Lower leg skin (tissue), 3 donors: ENCODE results near the gene TMEFF1.

Source experiments
- POLR2A ChIP-seq, 2 donors: fragments of 450-650 bp; IDR thresholded peaks; one replicate each; pipeline ENCODE4 v1.6.1; 2016 to 2017; ENCODE audit warnings: antibody characterized with exemption in 2 of 2, mild to moderate bottlenecking in 1 of 2, moderate library complexity in 1 of 2
- TF ChIP-seq, protein P1 (sequence below), 3 donors: fragments of 450-650 bp; IDR thresholded peaks; one replicate each; pipeline ENCODE4 v1.5.1; 2016; ENCODE audit warnings: antibody characterized with exemption in 3 of 3, mild to moderate bottlenecking in 3 of 3, moderate library complexity in 2 of 3

DNA sequence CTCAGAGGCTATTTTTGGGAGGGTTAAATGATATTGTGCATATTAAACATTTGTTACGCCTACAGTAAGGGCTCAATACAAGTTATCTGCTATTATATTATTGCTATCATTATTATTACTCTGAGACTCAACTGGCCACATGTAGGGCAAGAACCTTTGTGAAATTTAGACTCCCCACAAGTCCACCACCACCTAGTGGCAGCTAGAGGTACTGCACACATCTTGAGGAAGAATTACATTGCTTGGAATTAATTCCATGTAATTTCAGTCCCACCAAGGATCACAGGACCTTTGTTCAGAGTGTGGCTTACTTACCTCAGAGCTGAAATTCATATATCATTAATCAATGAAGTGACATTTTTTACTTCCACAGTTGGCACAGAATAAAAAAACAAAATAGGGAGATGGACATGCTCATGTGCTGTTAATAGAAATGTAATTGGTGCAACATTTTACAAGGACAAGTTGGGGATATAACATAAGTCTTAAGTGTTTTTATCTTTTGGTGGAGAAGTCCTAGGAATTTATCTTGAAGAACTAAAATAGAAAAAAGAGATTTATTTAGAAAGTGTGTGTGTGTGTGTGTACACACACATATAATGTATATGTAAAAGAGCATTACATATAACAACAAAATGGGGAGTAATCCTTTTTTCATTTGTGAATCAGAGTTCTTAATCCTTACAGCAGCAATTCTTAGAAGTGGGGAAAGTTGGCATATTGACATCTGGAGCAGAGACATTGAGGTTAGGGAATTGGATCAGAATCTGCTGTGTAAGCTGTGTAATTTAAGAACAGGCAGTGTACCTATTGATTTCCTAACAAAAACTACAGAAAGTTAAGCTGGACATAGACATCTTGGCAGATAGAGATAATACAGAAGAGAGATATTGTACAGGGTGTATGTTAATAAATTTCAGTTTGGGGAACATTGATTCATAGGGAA lies 34.8 kb upstream of the TMEFF1 start:
- TF ChIP-seq, protein P1, sequence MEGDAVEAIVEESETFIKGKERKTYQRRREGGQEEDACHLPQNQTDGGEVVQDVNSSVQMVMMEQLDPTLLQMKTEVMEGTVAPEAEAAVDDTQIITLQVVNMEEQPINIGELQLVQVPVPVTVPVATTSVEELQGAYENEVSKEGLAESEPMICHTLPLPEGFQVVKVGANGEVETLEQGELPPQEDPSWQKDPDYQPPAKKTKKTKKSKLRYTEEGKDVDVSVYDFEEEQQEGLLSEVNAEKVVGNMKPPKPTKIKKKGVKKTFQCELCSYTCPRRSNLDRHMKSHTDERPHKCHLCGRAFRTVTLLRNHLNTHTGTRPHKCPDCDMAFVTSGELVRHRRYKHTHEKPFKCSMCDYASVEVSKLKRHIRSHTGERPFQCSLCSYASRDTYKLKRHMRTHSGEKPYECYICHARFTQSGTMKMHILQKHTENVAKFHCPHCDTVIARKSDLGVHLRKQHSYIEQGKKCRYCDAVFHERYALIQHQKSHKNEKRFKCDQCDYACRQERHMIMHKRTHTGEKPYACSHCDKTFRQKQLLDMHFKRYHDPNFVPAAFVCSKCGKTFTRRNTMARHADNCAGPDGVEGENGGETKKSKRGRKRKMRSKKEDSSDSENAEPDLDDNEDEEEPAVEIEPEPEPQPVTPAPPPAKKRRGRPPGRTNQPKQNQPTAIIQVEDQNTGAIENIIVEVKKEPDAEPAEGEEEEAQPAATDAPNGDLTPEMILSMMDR (IDR thresholded peaks at IDR 0.05) = peak in 1 of 3 donors; percentile 69
- TF ChIP-seq POLR2A (IDR thresholded peaks at IDR 0.05) = no peak
